Right lobe of liver (tissue), 4 donors: ENCODE measurements around the gene ZNF440.

Source experiments
- CTCF ChIP-seq, 4 donors: fragments of 200-600 bp in 3 of 4; fragments of 450-650 bp in 1 of 4; IDR thresholded peaks; one replicate each; pipeline versions ENCODE4 v1.5.1 to v1.8.0; 2016 to 2022; ENCODE audit warnings: antibody characterized with exemption in 4 of 4, mild to moderate bottlenecking in 2 of 4
- POLR2A ChIP-seq: fragments of 450-650 bp; IDR thresholded peaks from one replicate; pipeline ENCODE4 v1.6.1; 2017; ENCODE audit warnings: antibody characterized with exemption, mild to moderate bottlenecking
- donor health status: DM: no; HTN: no; CAD: no.
- donor health status: DM: no; HTN: no; CAD: no.
- donor health status: DM: no; HTN: yes; CAD: no.

DNA sequence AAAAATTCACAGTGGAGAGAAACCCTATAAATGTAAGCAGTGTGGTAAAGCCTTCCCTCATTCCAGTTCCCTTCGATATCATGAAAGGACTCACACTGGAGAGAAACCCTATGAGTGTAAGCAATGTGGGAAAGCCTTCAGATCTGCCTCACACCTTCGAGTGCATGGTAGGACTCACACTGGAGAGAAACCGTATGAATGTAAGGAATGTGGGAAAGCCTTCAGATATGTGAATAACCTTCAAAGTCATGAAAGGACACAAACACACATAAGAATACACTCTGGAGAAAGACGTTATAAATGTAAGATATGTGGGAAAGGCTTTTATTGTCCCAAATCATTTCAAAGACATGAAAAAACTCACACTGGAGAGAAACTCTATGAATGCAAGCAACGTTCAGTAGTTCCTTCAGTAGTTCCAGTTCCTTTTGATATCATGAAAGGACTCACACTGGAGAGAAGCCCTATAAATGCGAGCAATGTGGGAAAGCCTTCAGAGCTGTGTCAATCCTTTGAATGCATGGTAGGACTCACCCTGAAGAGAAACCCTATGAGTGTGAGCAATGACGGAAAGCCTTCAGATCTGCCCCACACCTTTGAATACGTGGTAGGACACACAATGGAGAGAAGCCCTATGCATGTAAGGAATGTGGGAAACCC is 18.3 kb downstream of the ZNF440 start:
- no peak for TF ChIP-seq CTCF (IDR thresholded peaks at IDR 0.05)
- no peak for TF ChIP-seq POLR2A
